HG03095 (cell line): ENCODE results near the gene CACFD1.

ENCODE experiments used
- ATAC-seq: cut with Tn5 transposase; IDR thresholded peaks from one replicate; pipeline ENCODE4 v1.9.1; 2021; ENCODE audit warnings: moderate library complexity; ENCODE audit not compliant: unreplicated experiment

Gene CACFD1

GRCh38 chr9:133459476-133460404 lies at the start of gene CACFD1:
CACFD1 (plus strand) TSS chr9:133459978; CDS start chr9:133460067, 89 bp downstream.
- ATAC-seq = peak; percentile 64

- no peak for ATAC-seq
These were observed 44.6 kb upstream of the CACFD1 start for GRCh38 chr9:133415170-133415569.

- peak; percentile 65 for ATAC-seq
These were observed 42.0 kb upstream of the CACFD1 start, which contains the start of gene REXO4 for GRCh38 chr9:133417541-133418461. REXO4 (minus strand) TSS chr9:133418010; CDS start chr9:133417844, 166 bp downstream.

- no peak for ATAC-seq
These were observed 40.8 kb upstream of the CACFD1 start for GRCh38 chr9:133419005-133419404.

GRCh38 chr9:133420392-133420827 lies 39.4 kb upstream of the CACFD1 start:
- ATAC-seq = no peak

GRCh38 chr9:133421615-133422542 lies 37.9 kb upstream of the CACFD1 start, which contains the start of gene ADAMTS13:
ADAMTS13 (plus strand) TSS chr9:133422367; CDS start chr9:133422444, 77 bp downstream.
- ATAC-seq = no peak

GRCh38 chr9:133423216-133423615 lies 36.6 kb upstream of the CACFD1 start:
- ATAC-seq = no peak

GRCh38 chr9:133424187-133424586 lies 35.6 kb upstream of the CACFD1 start:
- ATAC-seq = no peak

- no peak for ATAC-seq
These were observed 34.6 kb upstream of the CACFD1 start for GRCh38 chr9:133425049-133425632.

GRCh38 chr9:133426011-133426410 lies 33.8 kb upstream of the CACFD1 start:
- ATAC-seq = no peak

- ATAC-seq = no peak
These were observed 32.0 kb upstream of the CACFD1 start for GRCh38 chr9:133427658-133428348.

GRCh38 chr9:133428617-133429101 lies 31.1 kb upstream of the CACFD1 start:
- ATAC-seq = no peak

GRCh38 chr9:133429214-133429613 lies 30.6 kb upstream of the CACFD1 start:
- ATAC-seq = no peak

- no peak for ATAC-seq
These were observed 30.1 kb upstream of the CACFD1 start for GRCh38 chr9:133429641-133430161.

GRCh38 chr9:133430244-133430643 lies 29.5 kb upstream of the CACFD1 start:
- no peak for ATAC-seq

GRCh38 chr9:133433351-133433843 lies 26.4 kb upstream of the CACFD1 start:
- no peak for ATAC-seq

GRCh38 chr9:133436681-133437080 lies 23.1 kb upstream of the CACFD1 start:
- no peak for ATAC-seq

- ATAC-seq = no peak
These were observed 21.8 kb upstream of the CACFD1 start for GRCh38 chr9:133437753-133438531.
